DOHH2 (cell line): Measurements from ENCODE around the gene NDUFA13.
A peak's percentile ranks its signal among the peaks of the same experiment; 100 is the strongest.

ENCODE experiments used
- H3F3A ChIP-seq: fragments of 200-600 bp; sonication (generic), shearing (Covaris generic); 2 replicates; pipeline ENCODE4 v1.6.0; 2016; ENCODE audit warnings: antibody characterized with exemption, mild to moderate bottlenecking; ENCODE audit not compliant: control insufficient read depth, insufficient read depth
- H3K27ac ChIP-seq: fragments of 200-600 bp; sonication (generic); 2 replicates; pipeline ENCODE4 v1.5.1; 2014; ENCODE audit warnings: low read depth, mild to moderate bottlenecking, low read length, moderate library complexity
- H3K27me3 ChIP-seq: fragments of 200-600 bp; sonication (generic); 2 replicates; pipeline ENCODE4 v1.6.1; 2014; ENCODE audit warnings: mild to moderate bottlenecking, low read length, mixed read lengths; ENCODE audit not compliant: control insufficient read depth
- H3K36me3 ChIP-seq: fragments of 200-600 bp; sonication (generic); 2 replicates; pipeline ENCODE4 v1.6.1; 2014; ENCODE audit warnings: mild to moderate bottlenecking, low read length, moderate library complexity, mixed read lengths; ENCODE audit not compliant: control insufficient read depth
- H3K4me1 ChIP-seq: fragments of 200-600 bp; sonication (generic); 2 replicates; pipeline ENCODE4 v1.6.1; 2014; ENCODE audit warnings: mild to moderate bottlenecking, low read length, mixed read lengths; ENCODE audit not compliant: control insufficient read depth
- H3K4me2 ChIP-seq: fragments of 200-600 bp; sonication (generic); 2 replicates; pipeline ENCODE4 v1.6.0; 2014; ENCODE audit warnings: mild to moderate bottlenecking, low read length, moderate library complexity
- H3K4me3 ChIP-seq: fragments of 200-600 bp; sonication (generic); 2 replicates; pipeline ENCODE4 v1.5.1; 2014; ENCODE audit warnings: mild to moderate bottlenecking, low read length, mixed read lengths
- H3K79me2 ChIP-seq: fragments of 200-600 bp; sonication (generic); 2 replicates; pipeline ENCODE4 v1.6.1; 2014; ENCODE audit warnings: mild to moderate bottlenecking, low read length, mixed read lengths; ENCODE audit not compliant: control insufficient read depth
- H3K9me2 ChIP-seq: fragments of 200-600 bp; sonication (generic); replicated peaks from 2 replicates; pipeline ENCODE4 v1.6.1; 2014; ENCODE audit warnings: mild to moderate bottlenecking, low read length, mixed read lengths; ENCODE audit not compliant: control insufficient read depth
- H3K9me3 ChIP-seq: fragments of 200-600 bp; sonication (generic); 2 replicates; pipeline ENCODE4 v1.6.1; 2014; ENCODE audit warnings: antibody characterized with exemption, low read length, mixed read lengths; ENCODE audit not compliant: control insufficient read depth, insufficient read depth
- H4K20me1 ChIP-seq: fragments of 200-600 bp; sonication (generic); 2 replicates; pipeline ENCODE4 v1.6.0; 2014; ENCODE audit warnings: low read depth, mild to moderate bottlenecking, antibody characterized with exemption, low read length, moderate library complexity; ENCODE audit not compliant: control insufficient read depth, insufficient read depth
- CTCF ChIP-seq: fragments of 200-600 bp; sonication (generic); IDR thresholded peaks from one replicate; pipeline ENCODE4 v1.5.1; 2014; ENCODE audit warnings: antibody characterized with exemption, mild to moderate bottlenecking, low read depth, low read length; ENCODE audit not compliant: poor library complexity, severe bottlenecking
- EZH2phosphoT487 ChIP-seq: fragments of 200-600 bp; sonication (generic); IDR thresholded peaks from 2 replicates; pipeline ENCODE4 v1.6.1; 2017; ENCODE audit warnings: borderline replicate concordance, mild to moderate bottlenecking, antibody characterized with exemption, low read length, moderate library complexity, mixed read lengths

The NDUFA13 gene

DNA sequence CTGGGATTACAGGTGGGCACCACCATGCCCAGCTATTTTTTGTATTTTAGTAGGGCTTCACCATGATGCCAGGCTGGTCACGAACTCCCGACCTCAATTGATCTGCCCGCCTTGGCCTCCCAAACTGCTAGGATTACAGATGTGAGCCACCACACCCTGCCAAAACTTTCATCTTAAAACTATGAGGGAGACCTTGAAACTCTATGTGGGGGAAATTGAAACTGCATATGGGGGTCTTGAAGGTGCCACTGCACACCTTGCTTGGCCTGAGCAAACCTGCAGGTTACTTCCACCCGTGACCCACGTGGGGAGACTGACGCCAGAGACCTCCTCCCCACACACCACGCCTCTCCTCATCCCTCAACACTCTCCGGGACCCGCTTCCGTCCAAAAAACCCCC, 37.6 kb downstream of the NDUFA13 start:
- no peaks in the 10 kb centered on the region for H3K9me3 ChIP-seq
- H3K27me3 ChIP-seq, result 0 out of 2 replicates have a peak, but pooled peaks cover 3% of the 10 kb centered on the region
- no peaks in the 10 kb centered on the region for H3K9me2 ChIP-seq
- H3K27ac ChIP-seq, result no peak overlapping the region
- no peak overlapping the region for H3K4me2 ChIP-seq
- no peaks in the 10 kb centered on the region for H3K79me2 ChIP-seq
- no peaks in the 10 kb centered on the region for H3F3A ChIP-seq
- H4K20me1 ChIP-seq, result no peaks in the 10 kb centered on the region; the same call in 1 of the 2 replicates
- no peaks in the 10 kb centered on the region for H3K4me1 ChIP-seq
- no peaks in the 10 kb centered on the region for H3K36me3 ChIP-seq
- H3K4me3 ChIP-seq, result no peak overlapping the region
- TF ChIP-seq EZH2phosphoT487 (no peak), CTCF (no peak)

DNA sequence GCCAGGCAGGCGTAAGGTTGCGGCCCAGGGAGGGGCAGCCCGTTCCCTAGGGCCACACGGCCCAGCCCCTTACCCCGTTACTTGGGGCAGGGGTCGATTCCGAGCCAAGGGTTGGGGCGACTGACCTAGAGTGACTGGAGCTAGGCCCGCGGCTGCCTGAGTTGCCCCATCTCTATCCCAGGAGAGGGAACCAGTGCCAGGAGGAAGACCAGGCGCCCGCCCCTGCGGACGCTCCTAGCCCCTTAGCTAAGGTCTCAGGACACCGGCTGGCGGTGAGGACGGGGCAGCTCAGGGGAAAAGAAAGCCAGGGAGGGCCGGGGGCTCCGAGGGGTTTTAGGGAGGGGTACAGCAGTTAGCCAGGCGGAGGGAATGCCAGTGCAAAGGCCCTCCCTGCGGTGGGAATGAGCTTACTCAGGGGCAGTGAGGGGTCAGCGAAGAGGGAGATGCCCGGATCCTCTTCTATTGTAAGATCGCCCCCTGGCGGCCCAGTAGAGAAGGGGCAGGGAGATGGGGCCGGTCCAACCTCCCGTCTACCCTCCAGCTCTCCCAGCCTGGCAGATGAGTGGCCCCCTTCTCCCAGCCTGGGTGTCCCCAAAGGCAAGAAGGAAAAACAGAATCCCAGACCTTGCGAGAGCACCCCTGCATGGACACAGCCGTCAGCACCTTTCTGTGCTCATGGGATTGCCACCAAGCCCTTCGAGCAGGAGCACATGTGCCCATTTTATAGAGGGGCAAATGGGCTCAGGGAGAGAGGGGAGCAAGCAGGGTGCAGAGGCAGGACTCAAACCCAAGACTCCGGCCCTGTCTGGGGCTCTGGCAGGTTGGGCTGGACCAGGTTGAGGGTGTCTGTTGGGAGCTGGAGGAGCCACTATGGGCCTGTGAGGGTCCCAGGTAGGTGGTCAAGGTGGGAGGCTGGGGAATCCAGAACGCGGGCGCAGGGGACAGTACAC, 38.3 kb downstream of the NDUFA13 start:
- peak; percentile 88 for TF ChIP-seq CTCF
- TF ChIP-seq EZH2phosphoT487, result no peak
- no peaks in the 10 kb centered on the region; the same call in 1 of the 2 replicates for H4K20me1 ChIP-seq
- no peaks in the 10 kb centered on the region for H3F3A ChIP-seq
- no peaks in the 10 kb centered on the region for H3K9me2 ChIP-seq
- H3K36me3 ChIP-seq, result no peaks in the 10 kb centered on the region
- H3K4me3 ChIP-seq, result no peak overlapping the region
- no peaks in the 10 kb centered on the region for H3K9me3 ChIP-seq
- H3K79me2 ChIP-seq, result no peaks in the 10 kb centered on the region
- H3K4me1 ChIP-seq, result no peaks in the 10 kb centered on the region
- H3K27ac ChIP-seq, result no peak overlapping the region
- 0 out of 2 replicates have a peak, but pooled peaks cover 3% of the 10 kb centered on the region for H3K27me3 ChIP-seq
- no peak overlapping the region for H3K4me2 ChIP-seq

DNA sequence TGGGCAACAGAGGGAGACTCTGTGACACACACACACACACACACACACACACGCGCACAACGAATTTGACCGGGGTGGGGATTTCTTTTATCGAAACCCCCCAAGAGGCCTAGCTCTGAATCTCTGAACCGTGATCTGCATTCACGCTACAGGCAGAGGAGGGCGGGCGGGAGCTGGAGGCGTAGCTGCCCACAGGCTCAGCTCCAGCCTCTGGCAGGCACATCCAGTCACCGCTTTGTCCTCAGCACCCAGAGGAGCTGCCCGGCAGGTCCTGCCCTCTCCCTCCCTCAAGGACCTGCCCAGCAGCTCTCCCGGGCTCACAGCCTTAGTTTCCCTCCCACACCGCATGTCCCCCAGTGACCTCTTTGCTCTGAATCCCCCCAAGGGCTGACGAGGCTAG, 42.0 kb downstream of the NDUFA13 start:
- TF ChIP-seq CTCF (no peak), EZH2phosphoT487 (no peak)
- Histone ChIP-seq H3K27me3 (no peaks in the 10 kb centered on the region), H3K9me2 (no peaks in the 10 kb centered on the region)

More for the DNA sequence above, 42.0 kb downstream of the NDUFA13 start:
- no peaks in the 10 kb centered on the region for H3K4me1 ChIP-seq
- no peak overlapping the region for H3K4me2 ChIP-seq
- H3K36me3 ChIP-seq, result no peaks in the 10 kb centered on the region
- no peaks in the 10 kb centered on the region for H3K9me3 ChIP-seq
- H3K27ac ChIP-seq, result no peak overlapping the region
- no peaks in the 10 kb centered on the region for H3F3A ChIP-seq
- no peak overlapping the region for H3K4me3 ChIP-seq
- H4K20me1 ChIP-seq, result no peaks in the 10 kb centered on the region; the same call in 1 of the 2 replicates
- no peaks in the 10 kb centered on the region for H3K79me2 ChIP-seq
